Endodermal cell (in vitro differentiated cells): ENCODE data around the gene IRS1. TPM values are rescaled to one million over a fixed set of nuclear protein-coding genes. Genes with fewer than 3 reads are reported as not detected.
A peak's percentile ranks its signal among the peaks of the same experiment; 100 is the strongest.

Experiments used
- DNase-seq: peaks from one replicate; pipeline ENCODE4 v3.0.0-alpha.2; 2017
- H3K27ac ChIP-seq: 2 replicates; pipeline ENCODE4 v1.5.1; 2013; ENCODE audit warnings: mild to moderate bottlenecking, low read depth, low read length, moderate library complexity
- H3K27me3 ChIP-seq: 2 replicates; pipeline ENCODE4 v1.6.1; 2013; ENCODE audit warnings: mild to moderate bottlenecking, low read length, moderate library complexity; ENCODE audit not compliant: insufficient read depth, control insufficient read depth, poor library complexity, severe bottlenecking
- H3K36me3 ChIP-seq: 2 replicates; pipeline ENCODE4 v1.7.0; 2013; ENCODE audit warnings: mild to moderate bottlenecking, low read length, moderate library complexity; ENCODE audit not compliant: control insufficient read depth, insufficient read depth
- H3K4me1 ChIP-seq: one replicate; pipeline ENCODE4 v1.7.0; 2013; ENCODE audit warnings: low read length; ENCODE audit not compliant: control insufficient read depth, insufficient read depth
- H3K4me3 ChIP-seq: 2 replicates; pipeline ENCODE4 v1.5.1; 2013; ENCODE audit warnings: mild to moderate bottlenecking, low read length, moderate library complexity
- H3K9ac ChIP-seq: 2 replicates; pipeline ENCODE4 v1.6.1; 2013; ENCODE audit warnings: mild to moderate bottlenecking, low read length, moderate library complexity; ENCODE audit not compliant: poor library complexity, severe bottlenecking; ENCODE audit errors: extremely low read depth
- H3K9me3 ChIP-seq: 2 replicates; pipeline ENCODE4 v1.6.1; 2013; ENCODE audit warnings: mild to moderate bottlenecking, low read length, moderate library complexity; ENCODE audit not compliant: control insufficient read depth
- H3K27ac Mint-ChIP-seq: 2 replicates; pipeline ENCODE4 v1.8.0; 2020; ENCODE audit warnings: mixed read lengths
- H3K27me3 Mint-ChIP-seq: 2 replicates; pipeline ENCODE4 v1.8.0; 2021; ENCODE audit warnings: mild to moderate bottlenecking, mixed read lengths; ENCODE audit not compliant: insufficient read depth
- H3K36me3 Mint-ChIP-seq: 2 replicates; pipeline ENCODE4 v1.8.0; 2020; ENCODE audit warnings: low read depth, mixed read lengths
- H3K4me1 Mint-ChIP-seq: 2 replicates; pipeline ENCODE4 v1.8.0; 2020; ENCODE audit warnings: mixed read lengths
- H3K4me3 Mint-ChIP-seq: 2 replicates; pipeline ENCODE4 v1.8.0; 2020; ENCODE audit warnings: mild to moderate bottlenecking, moderate library complexity, mixed read lengths
- H3K9me3 Mint-ChIP-seq: 2 replicates; pipeline ENCODE4 v1.8.0; 2020; ENCODE audit warnings: mild to moderate bottlenecking, mixed read lengths
- WGBS, 2 experiments: methylation state at CpG; one replicate each; pipeline versions ENCODE4 v1.1.5 to v1.1.7; 2013; ENCODE audit warnings: missing lambda C conversion rate in 2 of 2, mixed read lengths in 1 of 2; ENCODE audit not compliant: insufficient coverage in 1 of 2, insufficient read length in 1 of 2; 5-methylcytosine and 5-hydroxymethylcytosine counted together
- total RNA-seq, 2 donors: library from RNA; stranded (reverse); fragmentation: NEBNext Ultra II Directional in 1 of 2; extraction: Animal tissue kit (Norgen Biotek cat#: 25700) in 1 of 2; gene quantifications; 2 replicates in 1 of 2; 3 replicates in 1 of 2; pipeline ENCODE4 v1.2.1, GENCODE V29; 2021
- TF ChIP-seq, protein P1 (sequence below): fragments of 200-600 bp; sonication (generic); conservative IDR thresholded peaks from 2 replicates; pipeline ENCODE4 v1.5.0; 2021; ENCODE audit warnings: antibody characterized with exemption, mild to moderate bottlenecking

Gene IRS1
- total RNA-seq, 2 donors from 2014 or later: 16.2 to 16.6 TPM

DNA sequence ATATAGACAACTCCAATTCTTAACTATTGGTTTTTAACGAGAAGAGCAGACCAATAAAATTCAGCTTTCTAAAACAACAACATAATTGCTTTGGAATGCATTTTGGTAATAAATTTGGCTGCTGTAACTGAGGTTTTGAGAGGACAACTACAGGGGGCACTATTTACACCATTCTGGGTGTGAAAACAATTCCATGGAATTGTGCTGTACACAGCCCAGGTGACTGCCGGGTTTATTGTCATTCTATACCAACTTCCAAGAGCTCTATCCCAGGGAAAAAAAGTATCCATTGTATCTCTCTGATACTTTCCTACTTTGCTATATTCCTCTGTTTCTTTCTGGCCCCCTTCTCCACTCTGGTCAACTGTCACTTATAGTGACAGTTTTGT is 38.4 kb downstream of the IRS1 start:
- H3K9me3 ChIP-seq: peaks cover 9% of the 10 kb centered on the region
- H3K36me3 ChIP-seq: no peaks in the 10 kb centered on the region
- H3K4me1 Mint-ChIP-seq: peaks cover 5% of the 10 kb centered on the region
- no peak overlapping the region for H3K27ac Mint-ChIP-seq
- H3K36me3 Mint-ChIP-seq: peaks cover 19% of the 10 kb centered on the region
- no peaks in the 10 kb centered on the region for H3K27me3 Mint-ChIP-seq
- no peaks in the 10 kb centered on the region for H3K4me1 ChIP-seq
- H3K4me3 Mint-ChIP-seq: no peak overlapping the region
- no peak overlapping the region for H3K27ac ChIP-seq
- H3K27me3 ChIP-seq: no peaks in the 10 kb centered on the region
- WGBS, 2 experiments: 92 to 100% methylated on average over 1 to 2 of the region's 2 CpGs
- DNase-seq: no peak
- H3K4me3 ChIP-seq: no peak overlapping the region
- no peaks in the 10 kb centered on the region for H3K9me3 Mint-ChIP-seq
- no peak overlapping the region for H3K9ac ChIP-seq
- TF ChIP-seq, protein P1, sequence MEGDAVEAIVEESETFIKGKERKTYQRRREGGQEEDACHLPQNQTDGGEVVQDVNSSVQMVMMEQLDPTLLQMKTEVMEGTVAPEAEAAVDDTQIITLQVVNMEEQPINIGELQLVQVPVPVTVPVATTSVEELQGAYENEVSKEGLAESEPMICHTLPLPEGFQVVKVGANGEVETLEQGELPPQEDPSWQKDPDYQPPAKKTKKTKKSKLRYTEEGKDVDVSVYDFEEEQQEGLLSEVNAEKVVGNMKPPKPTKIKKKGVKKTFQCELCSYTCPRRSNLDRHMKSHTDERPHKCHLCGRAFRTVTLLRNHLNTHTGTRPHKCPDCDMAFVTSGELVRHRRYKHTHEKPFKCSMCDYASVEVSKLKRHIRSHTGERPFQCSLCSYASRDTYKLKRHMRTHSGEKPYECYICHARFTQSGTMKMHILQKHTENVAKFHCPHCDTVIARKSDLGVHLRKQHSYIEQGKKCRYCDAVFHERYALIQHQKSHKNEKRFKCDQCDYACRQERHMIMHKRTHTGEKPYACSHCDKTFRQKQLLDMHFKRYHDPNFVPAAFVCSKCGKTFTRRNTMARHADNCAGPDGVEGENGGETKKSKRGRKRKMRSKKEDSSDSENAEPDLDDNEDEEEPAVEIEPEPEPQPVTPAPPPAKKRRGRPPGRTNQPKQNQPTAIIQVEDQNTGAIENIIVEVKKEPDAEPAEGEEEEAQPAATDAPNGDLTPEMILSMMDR: peak; percentile 31

DNA sequence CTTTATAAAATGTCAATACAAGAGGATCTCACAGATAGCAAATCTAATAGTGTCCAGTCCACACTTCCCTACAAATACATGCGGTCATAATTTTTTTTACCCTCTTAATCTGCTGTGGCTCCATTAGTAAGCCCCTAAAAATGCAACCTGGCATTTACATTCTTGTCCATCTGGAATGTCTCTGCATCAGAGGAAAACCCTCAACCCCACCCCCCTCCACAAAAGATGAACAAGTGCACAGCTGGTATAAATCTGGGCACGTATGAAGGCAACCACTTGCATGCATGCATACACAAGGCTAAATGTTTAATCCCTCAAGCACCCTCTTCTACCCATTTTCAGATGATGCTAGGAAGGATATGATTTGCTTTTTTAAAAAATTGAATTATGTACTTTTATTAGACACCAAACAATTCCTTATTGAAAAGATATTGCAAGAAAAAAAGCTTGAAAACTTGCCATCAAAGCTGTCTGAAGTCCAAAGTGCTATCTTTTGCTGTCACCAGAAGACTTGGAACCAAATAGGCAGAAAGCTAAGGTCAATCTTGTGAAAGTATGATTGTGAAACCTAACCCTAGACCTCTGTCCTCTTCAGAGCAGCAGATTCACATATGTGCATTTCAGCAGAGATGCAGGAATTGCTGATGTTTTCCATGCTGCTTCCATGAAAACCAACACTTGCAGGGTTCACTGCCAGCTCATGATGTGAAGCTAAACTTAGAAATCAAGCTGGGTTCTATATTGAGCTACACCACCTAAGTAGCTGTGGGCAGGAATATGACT is 39.0 kb downstream of the IRS1 start:
- H3K9ac ChIP-seq: no peak overlapping the region
- Mint-ChIP-seq H3K4me1 (peaks cover 10% of the 10 kb centered on the region), H3K9me3 (no peaks in the 10 kb centered on the region), H3K27ac (no peak overlapping the region), H3K36me3 (peaks cover 19% of the 10 kb centered on the region), H3K27me3 (no peaks in the 10 kb centered on the region), H3K4me3 (no peak overlapping the region)
- H3K4me3 ChIP-seq: no peak overlapping the region
- H3K36me3 ChIP-seq: no peaks in the 10 kb centered on the region
- 91 to 95% methylated on average over 1 to 2 of the region's 2 CpGs for WGBS, 2 experiments
- TF ChIP-seq, protein P1: no peak
- DNase-seq: no peak
- no peaks in the 10 kb centered on the region for H3K4me1 ChIP-seq
- H3K27me3 ChIP-seq: no peaks in the 10 kb centered on the region
- peaks cover 8% of the 10 kb centered on the region for H3K9me3 ChIP-seq
- H3K27ac ChIP-seq: no peak overlapping the region

DNA sequence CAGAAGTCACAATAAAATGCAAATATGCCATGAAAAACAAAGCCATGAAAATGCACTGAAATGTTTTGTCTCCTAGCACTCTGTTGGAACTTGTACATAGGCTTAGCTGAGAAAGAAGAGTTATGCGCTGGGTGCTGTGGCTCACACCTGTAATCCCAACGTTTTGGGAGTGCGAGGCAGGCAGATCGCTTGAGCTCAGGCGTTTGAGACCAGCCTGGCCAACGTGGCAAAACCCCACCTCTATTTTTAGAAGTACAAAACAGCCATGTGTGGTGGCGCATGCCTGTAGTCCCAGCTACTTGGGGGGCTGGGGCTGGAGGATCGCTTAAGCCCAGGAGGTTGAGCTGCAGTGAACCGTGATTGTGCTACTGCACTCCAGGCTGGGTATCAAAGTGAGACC is 39.9 kb downstream of the IRS1 start:
- H3K27ac Mint-ChIP-seq: no peak overlapping the region
- Histone ChIP-seq H3K27ac (no peak overlapping the region), H3K4me1 (no peaks in the 10 kb centered on the region), H3K9me3 (no peaks in the 10 kb centered on the region), H3K27me3 (no peaks in the 10 kb centered on the region), H3K4me3 (no peak overlapping the region), H3K9ac (no peak overlapping the region), H3K36me3 (no peaks in the 10 kb centered on the region)
- H3K27me3 Mint-ChIP-seq: no peaks in the 10 kb centered on the region
- no peaks in the 10 kb centered on the region for H3K9me3 Mint-ChIP-seq
- peaks cover 16% of the 10 kb centered on the region for H3K4me1 Mint-ChIP-seq
- no peak overlapping the region for H3K4me3 Mint-ChIP-seq
- WGBS, 2 experiments: 75 to 87% methylated on average over 2 to 9 of the region's 9 CpGs
- peaks cover 12% of the 10 kb centered on the region for H3K36me3 Mint-ChIP-seq
- TF ChIP-seq, protein P1: no peak
- no peak for DNase-seq
